Astrocyte (in vitro differentiated cells and primary cell): ENCODE data around the gene NME4.

Experiments used
- EZH2 ChIP-seq: IDR thresholded peaks from 2 replicates; pipeline ENCODE4 v1.6.1; 2012; ENCODE audit warnings: mild to moderate bottlenecking, low read length, inconsistent platforms; ENCODE audit not compliant: insufficient read depth
- TF ChIP-seq, protein P1 (sequence below): IDR thresholded peaks from 2 replicates; pipeline ENCODE4 v1.5.1; 2011; ENCODE audit warnings: low read depth, mild to moderate bottlenecking, inconsistent platforms, low read length, moderate library complexity; ENCODE audit not compliant: insufficient read depth

DNA sequence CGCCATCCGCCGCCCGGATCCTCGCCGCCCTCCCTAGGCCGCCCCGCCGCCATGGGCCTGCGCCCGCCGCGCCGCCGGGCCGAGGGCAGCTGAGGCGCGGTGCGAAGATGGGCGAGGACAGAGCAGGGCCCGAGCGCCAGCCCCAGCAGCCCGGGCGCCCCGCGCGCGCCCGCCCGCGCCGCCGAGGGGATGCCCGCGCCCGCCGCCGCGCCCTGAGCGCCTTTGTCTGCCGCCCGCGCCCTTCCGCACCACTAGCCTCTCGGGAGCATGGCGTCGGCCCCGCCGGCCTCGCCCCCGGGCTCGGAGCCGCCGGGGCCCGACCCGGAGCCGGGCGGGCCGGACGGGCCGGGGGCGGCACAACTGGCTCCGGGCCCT lies 28.7 kb downstream of the NME4 start:
- TF ChIP-seq, protein P1, sequence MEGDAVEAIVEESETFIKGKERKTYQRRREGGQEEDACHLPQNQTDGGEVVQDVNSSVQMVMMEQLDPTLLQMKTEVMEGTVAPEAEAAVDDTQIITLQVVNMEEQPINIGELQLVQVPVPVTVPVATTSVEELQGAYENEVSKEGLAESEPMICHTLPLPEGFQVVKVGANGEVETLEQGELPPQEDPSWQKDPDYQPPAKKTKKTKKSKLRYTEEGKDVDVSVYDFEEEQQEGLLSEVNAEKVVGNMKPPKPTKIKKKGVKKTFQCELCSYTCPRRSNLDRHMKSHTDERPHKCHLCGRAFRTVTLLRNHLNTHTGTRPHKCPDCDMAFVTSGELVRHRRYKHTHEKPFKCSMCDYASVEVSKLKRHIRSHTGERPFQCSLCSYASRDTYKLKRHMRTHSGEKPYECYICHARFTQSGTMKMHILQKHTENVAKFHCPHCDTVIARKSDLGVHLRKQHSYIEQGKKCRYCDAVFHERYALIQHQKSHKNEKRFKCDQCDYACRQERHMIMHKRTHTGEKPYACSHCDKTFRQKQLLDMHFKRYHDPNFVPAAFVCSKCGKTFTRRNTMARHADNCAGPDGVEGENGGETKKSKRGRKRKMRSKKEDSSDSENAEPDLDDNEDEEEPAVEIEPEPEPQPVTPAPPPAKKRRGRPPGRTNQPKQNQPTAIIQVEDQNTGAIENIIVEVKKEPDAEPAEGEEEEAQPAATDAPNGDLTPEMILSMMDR, result no peak
- no peak for TF ChIP-seq EZH2
